H9 (cell line): ENCODE data around the gene BMPR1A. TPM values are rescaled to one million over a fixed set of nuclear protein-coding genes. Genes with fewer than 3 reads are reported as not detected.

Experiments used
- DNase-seq: peaks from one replicate; pipeline ENCODE4 v3.0.0-alpha.2; 2017
- H2AFZ ChIP-seq: one replicate; pipeline ENCODE4 v1.6.1; 2013; ENCODE audit warnings: mild to moderate bottlenecking, low read length, control low read depth, moderate library complexity
- H2AK5ac ChIP-seq: 2 replicates; pipeline ENCODE4 v1.6.1; 2013; ENCODE audit warnings: low read length, control low read depth, mixed read lengths; ENCODE audit not compliant: insufficient read length
- H2BK120ac ChIP-seq: one replicate; pipeline ENCODE4 v1.6.1; 2013; ENCODE audit warnings: low read depth, mild to moderate bottlenecking, low read length, control low read depth, inconsistent platforms; ENCODE audit not compliant: poor library complexity, severe bottlenecking
- H2BK12ac ChIP-seq: 2 replicates; pipeline ENCODE4 v1.6.1; 2013; ENCODE audit warnings: low read length, control low read depth, mixed read lengths, low read depth; ENCODE audit not compliant: insufficient read length
- H2BK15ac ChIP-seq: 2 replicates; pipeline ENCODE4 v1.6.1; 2013; ENCODE audit warnings: low read depth, low read length, control low read depth
- H2BK20ac ChIP-seq: one replicate; pipeline ENCODE4 v1.6.1; 2013; ENCODE audit warnings: low read depth, mild to moderate bottlenecking, low read length, control low read depth, inconsistent platforms; ENCODE audit not compliant: poor library complexity, severe bottlenecking
- H2BK5ac ChIP-seq: 2 replicates; pipeline ENCODE4 v1.6.1; 2013; ENCODE audit warnings: low read length, control low read depth, mixed read lengths; ENCODE audit not compliant: insufficient read length
- H3K14ac ChIP-seq: 2 replicates; pipeline ENCODE4 v1.6.1; 2013; ENCODE audit warnings: low read length, control low read depth; ENCODE audit not compliant: insufficient read depth
- H3K18ac ChIP-seq: 2 replicates; pipeline ENCODE4 v1.6.1; 2013; ENCODE audit warnings: low read depth, mild to moderate bottlenecking, mixed read lengths, low read length, control low read depth; ENCODE audit not compliant: insufficient read length
- H3K23ac ChIP-seq: 2 replicates; pipeline ENCODE4 v1.6.1; 2013; ENCODE audit warnings: low read length, control low read depth, mixed read lengths, low read depth; ENCODE audit not compliant: insufficient read length
- H3K23me2 ChIP-seq: 2 replicates; pipeline ENCODE4 v1.6.1; 2013; ENCODE audit warnings: low read depth, mild to moderate bottlenecking, mixed read lengths, low read length, control low read depth; ENCODE audit not compliant: insufficient read length, poor library complexity, severe bottlenecking
- H3K27ac ChIP-seq: 2 replicates; pipeline ENCODE4 v1.5.1; 2013; ENCODE audit warnings: low read length, control low read depth, mixed read lengths, low read depth; ENCODE audit not compliant: insufficient read length
- H3K27me3 ChIP-seq: 2 replicates; pipeline ENCODE4 v1.6.1; 2013; ENCODE audit warnings: low read length, control low read depth, inconsistent platforms; ENCODE audit not compliant: insufficient read depth
- H3K4ac ChIP-seq: 2 replicates; pipeline ENCODE4 v1.6.1; 2013; ENCODE audit warnings: low read depth, mild to moderate bottlenecking, control low read depth, inconsistent platforms, low read length, moderate library complexity
- H3K4me1 ChIP-seq: 2 replicates; pipeline ENCODE4 v1.6.1; 2013; ENCODE audit warnings: low read length, control low read depth, inconsistent platforms; ENCODE audit not compliant: insufficient read depth
- H3K4me2 ChIP-seq: 2 replicates; pipeline ENCODE4 v1.6.1; 2013; ENCODE audit warnings: low read length, control low read depth, mixed read lengths; ENCODE audit not compliant: insufficient read length, insufficient read depth
- H3K56ac ChIP-seq: 2 replicates; pipeline ENCODE4 v1.6.1; 2013; ENCODE audit warnings: low read depth, mild to moderate bottlenecking, mixed read lengths, low read length, control low read depth; ENCODE audit not compliant: insufficient read length
- H3K79me1 ChIP-seq: 2 replicates; pipeline ENCODE4 v1.6.1; 2013; ENCODE audit warnings: low read depth, mild to moderate bottlenecking, moderate library complexity, low read length, control low read depth, inconsistent platforms; ENCODE audit not compliant: insufficient read depth, poor library complexity, severe bottlenecking
- H3K79me2 ChIP-seq: 2 replicates; pipeline ENCODE4 v1.6.1; 2013; ENCODE audit warnings: low read length, control low read depth, inconsistent platforms; ENCODE audit not compliant: insufficient read depth
- H3K9ac ChIP-seq: 2 replicates; pipeline ENCODE4 v1.6.1; 2013; ENCODE audit warnings: low read length, control low read depth, mixed read lengths; ENCODE audit not compliant: insufficient read length; ENCODE audit errors: extremely low read depth
- H3K9me3 ChIP-seq: one replicate; pipeline ENCODE4 v1.6.1; 2013; ENCODE audit warnings: low read depth, low read length, inconsistent platforms; ENCODE audit not compliant: control insufficient read depth
- H3T11ph ChIP-seq: one replicate; pipeline ENCODE4 v1.6.1; 2013; ENCODE audit warnings: mild to moderate bottlenecking, low read length, control low read depth, inconsistent platforms
- H4K20me1 ChIP-seq: one replicate; pipeline ENCODE4 v1.6.1; 2013; ENCODE audit not compliant: control insufficient read depth, insufficient read length, insufficient read depth
- H4K5ac ChIP-seq: 2 replicates; pipeline ENCODE4 v1.6.1; 2013; ENCODE audit warnings: low read depth, mild to moderate bottlenecking, mixed read lengths, low read length, control low read depth; ENCODE audit not compliant: insufficient read length
- H4K8ac ChIP-seq: replicated peaks from 2 replicates; pipeline ENCODE4 v1.6.1; 2013; ENCODE audit warnings: low read length, control low read depth, mixed read lengths, low read depth; ENCODE audit not compliant: insufficient read length
- H4K91ac ChIP-seq: 2 replicates; pipeline ENCODE4 v1.6.1; 2013; ENCODE audit warnings: low read depth, mild to moderate bottlenecking, moderate library complexity, mixed read lengths, low read length, control low read depth; ENCODE audit not compliant: insufficient read length
- H3K27ac Mint-ChIP-seq, 3 experiments: 2 replicates in 2 of 3; 3 replicates in 1 of 3; pipeline ENCODE4 v1.8.0; 2020 to 2021; ENCODE audit warnings: mixed read lengths in 3 of 3, mild to moderate bottlenecking in 1 of 3, moderate library complexity in 1 of 3
- H3K27me3 Mint-ChIP-seq: 2 replicates; pipeline ENCODE4 v1.8.0; 2021; ENCODE audit warnings: low read depth, mild to moderate bottlenecking, moderate library complexity, mixed read lengths
- H3K36me3 Mint-ChIP-seq, 3 experiments: 2 replicates in 2 of 3; 3 replicates in 1 of 3; pipeline ENCODE4 v1.8.0; 2020 to 2021; ENCODE audit warnings: low read depth in 3 of 3, mixed read lengths in 3 of 3; ENCODE audit not compliant: insufficient read depth in 1 of 3
- H3K4me1 Mint-ChIP-seq, 2 experiments: 2 replicates each; pipeline ENCODE4 v1.8.0; 2020; ENCODE audit warnings: mixed read lengths in 2 of 2
- H3K4me3 Mint-ChIP-seq, 2 experiments: 2 replicates in 1 of 2; 3 replicates in 1 of 2; pipeline ENCODE4 v1.8.0; 2020 to 2021; ENCODE audit warnings: mild to moderate bottlenecking in 2 of 2, mixed read lengths in 2 of 2, moderate library complexity in 1 of 2
- H3K9me3 Mint-ChIP-seq, 2 experiments: 2 replicates in 1 of 2; 3 replicates in 1 of 2; pipeline ENCODE4 v1.8.0; 2020; ENCODE audit warnings: mild to moderate bottlenecking in 2 of 2, mixed read lengths in 2 of 2, moderate library complexity in 1 of 2
- WGBS: extraction: QIAGEN DNeasy Blood & Tissue Kit; methylation state at CpG from one replicate; pipeline ENCODE4 v1.1.7; 2013; ENCODE audit warnings: missing lambda C conversion rate, low lambda C conversion rate, mixed read lengths; ENCODE audit not compliant: insufficient read length; ENCODE audit errors: extremely low coverage; 5-methylcytosine and 5-hydroxymethylcytosine counted together
- total RNA-seq: library from RNA; stranded (reverse); gene quantifications from 2 replicates; pipeline ENCODE4 v1.2.1, GENCODE V29; 2021
- TF ChIP-seq, protein P1 (sequence below): fragments of 200-600 bp; sonication (generic); conservative IDR thresholded peaks from 3 replicates; pipeline ENCODE4 v1.8.0; 2021; ENCODE audit warnings: antibody characterized with exemption, mild to moderate bottlenecking

Gene BMPR1A
- total RNA-seq, 1 experiment from 2014 or later: 138 TPM

DNA sequence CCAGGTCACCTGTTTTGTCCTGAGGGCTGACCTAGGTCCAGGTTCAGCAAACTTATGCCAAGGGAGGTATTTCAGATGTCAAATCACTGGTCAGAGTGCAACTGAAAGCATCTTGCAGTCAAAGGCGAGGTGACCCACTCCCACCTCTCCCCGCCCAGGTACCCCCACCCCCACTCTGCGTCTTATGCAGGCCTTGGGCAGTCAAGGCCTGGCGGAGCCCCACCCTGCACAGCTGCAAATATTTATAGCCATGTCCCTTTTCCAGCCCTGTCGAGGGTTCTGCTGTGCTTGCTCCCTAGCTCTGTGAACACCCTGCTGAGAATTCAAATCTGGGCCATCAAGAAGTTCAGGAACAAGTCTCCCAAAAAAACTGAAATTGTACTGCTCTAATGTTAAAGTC lies 40.6 kb upstream of the BMPR1A start:
- Histone ChIP-seq H3K27ac (no peak overlapping the region), H2BK15ac (no peak overlapping the region), H3K56ac (no peak overlapping the region), H4K5ac (no peak overlapping the region), H2AK5ac (no peak overlapping the region), H3K4me2 (no peak overlapping the region), H3K79me2 (no peaks in the 10 kb centered on the region), H3K9me3 (no peaks in the 10 kb centered on the region), H3K23me2 (peaks cover 8% of the 10 kb centered on the region), H2BK120ac (no peak overlapping the region), H3K23ac (no peak overlapping the region), H3K14ac (no peak overlapping the region), H4K8ac (no peak overlapping the region), H2BK12ac (no peak overlapping the region), H3K4ac (no peak overlapping the region), H3K79me1 (no peaks in the 10 kb centered on the region), H3K9ac (no peak overlapping the region), H4K20me1 (no peaks in the 10 kb centered on the region), H3K18ac (no peak overlapping the region), H2AFZ (no peak overlapping the region), H3K4me1 (peaks cover 2% of the 10 kb centered on the region; the same call in 1 of the 2 replicates), H4K91ac (no peak overlapping the region), H2BK5ac (no peak overlapping the region), H3T11ph (no peak overlapping the region), H3K27me3 (no peaks in the 10 kb centered on the region), H2BK20ac (no peak overlapping the region)
- Mint-ChIP-seq H3K27me3 (peaks cover 2% of the 10 kb centered on the region), H3K36me3 (no peaks in the 10 kb centered on the region), H3K4me3 (no peak overlapping the region), H3K9me3 (no peaks in the 10 kb centered on the region), H3K27ac (no peak overlapping the region), H3K4me1 (peaks cover 31 to 32% of the 10 kb centered on the region in 2 experiments)
- DNase-seq: no peak
- WGBS: no CpG with 5 or more reads among the region's 5 CpGs
- TF ChIP-seq, protein P1, sequence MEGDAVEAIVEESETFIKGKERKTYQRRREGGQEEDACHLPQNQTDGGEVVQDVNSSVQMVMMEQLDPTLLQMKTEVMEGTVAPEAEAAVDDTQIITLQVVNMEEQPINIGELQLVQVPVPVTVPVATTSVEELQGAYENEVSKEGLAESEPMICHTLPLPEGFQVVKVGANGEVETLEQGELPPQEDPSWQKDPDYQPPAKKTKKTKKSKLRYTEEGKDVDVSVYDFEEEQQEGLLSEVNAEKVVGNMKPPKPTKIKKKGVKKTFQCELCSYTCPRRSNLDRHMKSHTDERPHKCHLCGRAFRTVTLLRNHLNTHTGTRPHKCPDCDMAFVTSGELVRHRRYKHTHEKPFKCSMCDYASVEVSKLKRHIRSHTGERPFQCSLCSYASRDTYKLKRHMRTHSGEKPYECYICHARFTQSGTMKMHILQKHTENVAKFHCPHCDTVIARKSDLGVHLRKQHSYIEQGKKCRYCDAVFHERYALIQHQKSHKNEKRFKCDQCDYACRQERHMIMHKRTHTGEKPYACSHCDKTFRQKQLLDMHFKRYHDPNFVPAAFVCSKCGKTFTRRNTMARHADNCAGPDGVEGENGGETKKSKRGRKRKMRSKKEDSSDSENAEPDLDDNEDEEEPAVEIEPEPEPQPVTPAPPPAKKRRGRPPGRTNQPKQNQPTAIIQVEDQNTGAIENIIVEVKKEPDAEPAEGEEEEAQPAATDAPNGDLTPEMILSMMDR: no peak
